GM18951 (cell line): ENCODE measurements around the gene CADM2.
"Not testable (repeated sequence)": the region's sequence is repeated elsewhere in the genome, so short reads cannot be mapped to it uniquely, and the experiment has no call there.

ENCODE experiments used
- POLR2A ChIP-seq: IDR thresholded peaks from 4 replicates; pipeline ENCODE4 v1.6.1; 2011; ENCODE audit warnings: mild to moderate bottlenecking; ENCODE audit not compliant: insufficient read length, insufficient read depth; ENCODE audit errors: extremely low read depth
- in situ Hi-C: fragments of 300-500 bp; cut with MboI; formaldehyde crosslinking; loops from one replicate; pipeline ENCODE4 v1.12.0; 2022; ENCODE audit warnings: low sequenced_read_pairs, mixed read lengths, inconsistent platforms; ENCODE audit not compliant: unreplicated experiment

CADM2 gene

DNA sequence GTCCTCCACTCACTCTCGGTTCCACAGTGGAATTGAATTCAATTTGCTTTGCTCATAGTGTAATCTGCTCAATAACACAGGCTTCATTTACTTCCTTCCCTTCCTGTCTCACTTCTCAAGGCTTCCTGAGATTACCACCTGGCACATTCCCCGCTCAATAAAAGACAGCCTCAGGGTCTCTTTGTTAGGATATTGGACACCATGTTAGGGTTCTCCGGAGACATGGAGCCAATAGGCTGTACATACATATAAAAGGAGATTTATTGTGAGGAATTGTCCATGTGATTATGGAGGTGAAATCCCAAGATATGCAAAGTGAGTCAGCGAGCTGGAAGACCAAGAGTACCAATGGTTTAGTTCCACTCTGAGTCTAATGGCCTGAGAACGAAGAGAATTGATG, 974.5 kb downstream of the CADM2 start:
- in situ Hi-C loops = no loop called here
- TF ChIP-seq POLR2A = no peak

DNA sequence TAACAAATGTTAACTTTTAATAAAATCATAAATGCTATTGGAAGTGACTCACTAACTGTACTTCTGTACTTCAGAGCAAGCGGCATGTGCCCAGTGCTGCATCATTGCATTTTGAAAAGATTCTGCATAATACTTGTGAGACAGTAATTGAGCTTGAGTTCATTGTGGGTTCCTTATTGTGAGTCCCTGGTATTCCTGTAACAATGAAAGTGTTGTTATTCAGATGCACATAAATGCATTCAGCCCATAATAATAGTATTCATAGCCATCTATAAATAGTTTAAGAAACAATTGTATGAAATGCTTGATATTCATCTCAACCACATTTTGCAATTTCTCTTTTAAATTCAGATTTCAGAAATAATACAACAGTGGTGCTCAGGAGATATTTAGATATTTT, 976.4 kb downstream of the CADM2 start:
- in situ Hi-C loops = no loop called here
- TF ChIP-seq POLR2A = no peak

DNA sequence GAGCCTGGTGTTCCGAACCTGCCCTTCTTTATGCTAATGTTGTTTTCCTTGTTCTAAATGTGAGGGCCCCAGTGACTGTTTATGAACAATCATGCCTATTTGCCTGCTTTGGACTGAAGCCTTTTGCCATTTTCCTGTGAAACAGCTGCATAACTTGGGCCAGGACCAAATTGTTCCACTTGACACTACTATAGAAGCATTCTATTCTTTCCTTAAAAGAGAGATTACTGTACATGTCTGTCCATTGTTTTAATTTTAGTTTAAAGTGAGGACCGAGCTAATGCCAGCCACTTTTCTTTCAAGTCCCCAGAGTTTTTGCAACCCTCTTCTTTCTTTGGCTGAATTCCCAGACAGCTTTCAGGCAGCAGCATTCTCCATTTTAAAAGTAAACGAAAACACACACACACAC, 980.3 kb downstream of the CADM2 start:
- no peak for TF ChIP-seq POLR2A
- in situ Hi-C loops = no loop called here

DNA sequence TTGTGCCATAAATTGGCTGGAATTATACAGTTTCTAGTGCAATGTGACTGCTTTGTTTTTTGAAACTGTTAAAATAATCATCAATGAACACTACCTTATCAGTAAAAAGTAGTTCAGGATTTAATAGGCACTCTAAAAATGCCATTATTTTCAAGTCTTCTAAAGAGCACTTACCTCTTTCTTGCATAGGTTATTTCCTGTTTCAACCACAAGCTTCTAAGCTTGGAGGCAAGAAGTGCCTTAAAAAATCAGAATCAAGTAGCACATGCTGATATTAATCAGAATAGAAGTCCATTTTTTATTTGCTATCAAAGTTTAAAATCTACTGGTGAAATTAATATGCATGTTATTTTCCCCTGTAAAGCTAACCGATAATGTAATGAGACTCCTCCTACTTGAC, 991.6 kb downstream of the CADM2 start:
- TF ChIP-seq POLR2A = no peak
- in situ Hi-C loops = no loop called here

DNA sequence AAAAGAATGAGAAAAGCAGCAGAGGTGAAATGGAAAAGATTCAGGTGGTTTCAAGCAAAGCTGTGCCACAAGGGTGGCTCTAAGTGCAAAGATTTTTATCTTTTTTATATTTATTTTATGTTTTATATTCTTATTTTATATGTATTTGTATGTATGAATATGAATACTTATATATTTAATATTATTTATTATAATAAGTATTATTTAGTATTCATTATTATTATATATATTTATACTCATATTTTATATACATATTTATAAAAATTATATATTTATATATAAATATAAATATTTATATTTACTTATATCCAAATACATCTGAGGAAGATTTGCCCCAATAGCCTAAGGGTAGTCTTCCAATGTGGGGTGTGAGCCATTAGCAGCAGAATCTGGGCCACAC, 1002.0 kb downstream of the CADM2 start:
- in situ Hi-C loops = no loop called here
- no peak for TF ChIP-seq POLR2A

DNA sequence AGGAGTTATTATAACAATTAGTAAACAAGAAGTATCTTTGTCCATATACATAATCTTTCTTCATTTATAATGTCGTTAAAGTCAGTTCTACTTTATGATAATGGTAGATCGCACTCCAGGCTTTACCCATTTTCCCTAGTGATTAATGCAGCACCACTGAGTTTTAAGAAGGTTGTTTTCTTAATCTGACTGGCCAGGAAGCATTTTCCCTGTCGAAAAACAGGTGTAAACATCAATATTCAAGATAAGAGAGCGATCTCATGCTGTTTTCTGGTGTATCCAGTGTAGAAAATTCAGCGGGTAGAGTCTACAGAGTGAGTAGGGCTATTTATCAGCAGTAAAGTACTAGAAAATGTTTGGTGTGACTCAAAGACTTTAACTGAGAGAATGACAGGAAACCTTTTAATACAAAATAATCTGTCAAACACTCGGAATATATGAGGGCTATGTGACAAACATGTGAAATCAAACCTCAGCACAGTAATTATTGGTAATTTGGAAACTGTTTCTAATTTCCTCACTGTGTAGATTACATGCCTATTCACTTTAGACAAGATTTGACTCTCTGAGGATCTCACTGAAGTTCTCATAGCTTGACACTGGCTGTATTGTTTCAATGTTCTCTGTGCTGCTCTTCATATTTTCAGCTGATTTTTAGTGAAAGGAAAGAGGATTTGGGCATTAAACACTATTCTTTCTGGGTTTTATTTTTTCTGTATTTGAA, 1019.0 kb downstream of the CADM2 start:
- TF ChIP-seq POLR2A = no peak
- in situ Hi-C loops = no loop called here

DNA sequence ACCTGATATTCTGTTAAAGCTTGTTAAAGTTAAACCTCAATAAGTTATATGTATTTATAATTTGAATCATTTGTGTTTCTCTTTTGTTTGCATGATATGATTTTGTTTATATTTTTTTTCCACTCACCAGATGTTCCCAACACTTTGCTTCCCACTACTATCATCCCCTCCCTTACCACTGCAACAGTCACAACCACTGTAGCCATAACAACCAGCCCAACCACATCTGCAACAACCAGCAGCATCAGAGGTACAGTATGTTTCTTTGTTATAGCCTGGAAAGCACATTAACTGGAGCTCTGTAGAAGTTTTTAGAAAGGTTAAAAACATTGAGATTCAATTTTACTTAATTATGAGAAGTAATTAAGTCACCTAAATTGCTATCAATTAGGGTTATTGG, 1020.2 kb downstream of the CADM2 start:
- in situ Hi-C loops = no loop called here
- no peak for TF ChIP-seq POLR2A

DNA sequence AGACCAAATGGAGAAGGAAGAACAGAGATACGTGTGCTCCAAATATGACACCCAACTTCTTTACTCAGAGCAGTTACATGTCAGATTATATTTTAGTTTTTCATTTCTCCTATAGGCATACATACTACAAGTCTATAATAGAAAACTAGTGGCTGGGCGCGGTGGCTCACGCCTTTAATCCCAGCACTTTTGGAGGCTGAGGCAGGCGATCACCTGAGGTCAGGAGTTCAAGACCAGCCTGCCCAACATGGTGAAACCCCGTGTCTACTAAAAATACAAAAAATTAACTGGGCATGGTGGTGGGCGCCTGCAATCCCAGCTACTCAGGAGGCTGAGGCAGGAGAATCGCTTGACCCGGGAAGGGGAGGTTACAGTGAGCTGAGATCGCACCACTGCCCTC, 1030.8 kb downstream of the CADM2 start:
- in situ Hi-C loops = not testable (repeated sequence)

DNA sequence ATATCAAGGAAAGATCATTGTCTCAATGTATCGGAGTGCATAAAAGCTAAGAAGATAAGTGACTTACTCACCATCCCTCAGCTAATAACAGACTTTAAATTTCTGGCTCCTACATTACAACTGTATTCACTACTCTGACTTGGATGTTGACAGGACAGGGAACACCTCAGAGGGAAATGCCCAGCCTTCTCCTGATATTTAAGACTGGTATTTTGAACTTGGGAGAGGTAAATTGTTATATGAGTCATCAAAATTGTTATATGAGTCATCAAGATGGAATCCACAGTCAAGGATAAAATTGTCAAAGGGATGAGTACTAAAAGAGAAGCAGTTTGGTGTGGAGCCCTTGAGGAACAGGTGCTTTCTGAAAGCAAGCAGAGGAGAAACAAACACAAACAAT, 1070.8 kb downstream of the CADM2 start:
- in situ Hi-C loops = no loop called here
- no peak for TF ChIP-seq POLR2A

DNA sequence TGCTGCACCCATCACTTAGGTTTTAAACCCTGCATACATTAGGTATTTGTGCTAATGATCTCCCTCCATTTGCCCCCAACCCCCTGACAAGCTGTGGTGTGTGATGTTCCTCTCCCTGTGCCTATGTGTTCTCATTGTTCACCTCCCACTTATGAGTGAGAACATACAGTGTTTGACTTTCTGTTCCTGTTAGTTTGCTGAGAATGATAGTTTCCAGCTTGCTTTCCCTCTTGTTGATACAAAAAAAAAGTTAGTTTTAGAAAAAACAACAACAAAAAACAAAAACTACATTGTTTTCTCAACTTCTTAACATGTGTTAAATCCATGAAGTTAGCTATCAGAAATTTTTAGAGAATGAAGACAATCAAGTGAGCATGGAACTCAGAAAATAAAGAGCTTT, 1079.1 kb downstream of the CADM2 start:
- in situ Hi-C loops = no loop called here
- TF ChIP-seq POLR2A = no peak

DNA sequence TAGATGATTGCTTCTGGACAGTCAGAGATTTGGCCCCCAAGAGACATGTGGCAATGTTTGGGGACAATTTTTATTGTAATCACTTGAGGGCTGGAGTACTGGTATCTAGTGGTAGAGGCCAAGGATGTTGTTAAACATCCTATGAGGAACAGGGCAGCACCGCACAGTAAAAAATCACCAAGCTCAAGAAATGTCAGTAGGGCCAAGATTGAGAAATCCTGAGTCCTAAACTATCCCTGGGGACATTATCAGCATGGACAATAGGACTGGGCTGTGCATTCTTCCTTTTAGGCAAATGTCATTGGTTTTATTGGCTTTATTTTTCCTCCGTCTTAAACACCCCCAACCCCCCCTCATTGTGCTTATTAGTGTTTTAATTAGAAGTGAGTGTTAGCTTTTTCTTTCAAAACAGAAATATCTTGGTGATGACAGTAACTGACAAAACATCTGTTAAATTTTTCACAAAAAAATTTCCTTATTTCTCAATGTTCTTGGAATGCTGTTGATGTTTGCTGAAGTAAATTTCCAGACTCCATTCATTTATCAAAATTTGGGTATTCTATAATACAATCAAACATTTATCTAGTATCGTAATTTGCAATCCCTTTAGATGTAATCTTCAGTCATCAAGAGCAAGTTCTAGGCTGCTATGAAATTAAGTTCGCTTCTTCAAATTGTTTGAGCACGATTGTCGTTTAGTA, 1087.8 kb downstream of the CADM2 start:
- no peak for TF ChIP-seq POLR2A

DNA sequence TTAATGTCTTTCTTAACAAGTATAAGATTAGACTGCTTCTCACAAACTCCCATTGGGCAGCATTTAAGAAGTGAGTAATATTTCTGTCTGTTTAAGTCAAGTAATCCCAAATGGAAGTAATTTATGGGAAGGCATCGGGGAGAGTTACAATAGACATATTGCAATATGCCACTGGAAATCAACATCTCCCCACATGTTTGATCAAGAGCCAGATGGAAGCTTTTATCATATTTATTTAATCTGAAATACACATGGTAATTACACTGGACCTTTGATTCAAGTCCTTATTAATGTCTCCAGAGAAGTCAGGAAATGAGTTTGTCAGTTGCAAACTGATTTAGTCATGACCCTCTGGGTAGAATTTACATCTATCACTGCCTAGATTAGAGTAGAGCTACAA, 1088.4 kb downstream of the CADM2 start:
- in situ Hi-C loops = no loop called here
- no peak for TF ChIP-seq POLR2A

More for the DNA sequence above, 1087.8 kb downstream of the CADM2 start:
- in situ Hi-C loops = no loop called here

DNA sequence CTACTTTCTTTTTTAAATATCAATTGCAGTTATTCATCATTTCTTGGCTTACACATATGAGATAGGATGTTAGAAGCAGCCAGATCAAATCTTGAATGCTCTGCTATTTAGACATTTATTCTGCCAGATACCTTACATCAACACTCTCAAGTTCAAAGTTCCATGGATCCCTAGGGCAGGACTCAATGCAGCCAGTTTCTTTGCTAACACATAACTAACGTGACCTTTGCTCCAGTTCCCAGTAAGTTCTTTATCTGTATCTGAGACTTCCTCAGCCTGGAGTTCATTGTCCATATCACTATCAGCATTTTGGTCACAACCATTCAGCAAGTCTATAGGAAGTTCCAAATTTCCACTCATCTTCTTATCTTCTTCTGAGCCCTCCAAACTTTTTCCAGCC, 1092.3 kb downstream of the CADM2 start:
- in situ Hi-C loops = no loop called here
- TF ChIP-seq POLR2A = no peak

DNA sequence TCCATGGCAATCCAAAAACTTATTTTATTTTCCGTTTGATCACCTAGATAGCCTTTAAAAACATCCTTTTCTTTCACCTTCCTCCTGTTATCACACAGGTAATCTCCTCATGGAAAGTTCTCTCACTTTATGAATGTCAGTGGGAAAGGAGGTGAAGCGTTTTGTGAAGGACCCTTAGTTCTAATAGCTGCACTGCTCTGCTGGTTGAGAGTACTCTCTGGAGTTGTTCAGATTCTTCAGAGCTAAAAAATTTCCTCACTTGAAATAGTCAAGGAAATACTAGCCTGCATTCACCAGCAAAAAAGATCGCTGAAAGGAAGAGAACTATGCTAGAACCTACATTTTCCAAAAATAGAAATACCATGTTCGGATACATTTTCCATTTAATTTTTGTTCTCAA, 1097.2 kb downstream of the CADM2 start:
- in situ Hi-C loops = no loop called here
- no peak for TF ChIP-seq POLR2A

DNA sequence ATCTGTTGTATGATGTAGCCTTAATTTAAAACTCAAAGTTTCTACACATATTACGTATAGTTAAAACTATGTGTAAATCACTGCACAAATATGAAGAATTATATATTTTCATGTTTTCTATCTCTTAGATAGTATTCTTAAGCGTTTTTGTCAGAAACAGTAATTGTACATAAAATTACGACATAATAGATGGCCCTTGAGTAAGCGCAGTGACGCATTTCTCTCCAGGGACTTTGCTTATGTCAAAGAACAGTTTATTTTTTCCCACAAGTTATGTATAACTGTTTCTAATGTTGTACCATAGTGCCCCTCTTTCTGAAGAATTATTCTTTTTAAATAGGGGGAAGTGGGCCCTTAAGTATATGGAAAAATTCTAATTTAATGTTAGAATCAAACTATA, 1098.2 kb downstream of the CADM2 start:
- no peak for TF ChIP-seq POLR2A
- in situ Hi-C loops = no loop called here

DNA sequence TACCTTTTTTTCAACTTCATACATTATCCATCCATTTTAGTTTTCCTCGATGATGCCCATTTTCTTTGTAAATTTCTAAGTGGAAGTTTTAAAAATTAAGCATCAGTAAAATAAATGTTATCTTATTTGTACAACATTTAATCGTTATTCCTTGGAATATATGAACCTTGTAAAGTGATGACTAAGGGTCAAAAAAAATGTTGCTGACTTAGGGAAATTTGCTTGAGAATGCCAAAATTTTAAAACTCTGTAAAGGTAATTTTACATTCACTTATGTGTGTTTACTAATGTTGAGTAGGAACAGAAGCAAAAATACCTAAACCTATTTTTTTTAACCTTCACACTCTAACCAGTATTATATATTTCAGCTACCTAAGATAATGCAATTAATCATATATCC, 1115.0 kb downstream of the CADM2 start:
- in situ Hi-C loops = no loop called here
- no peak for TF ChIP-seq POLR2A
